PFSK-1 (cell line): ENCODE data around the gene SLC25A26.

Experiments used
- FOXP2 ChIP-seq: optimal IDR thresholded peaks from 2 replicates; pipeline ENCODE3; 2011; ENCODE audit warnings: borderline replicate concordance, control low read depth, inconsistent platforms; ENCODE audit not compliant: insufficient read depth; ENCODE audit errors: extremely low read length, extremely low read depth
- POLR2AphosphoS5 ChIP-seq: IDR thresholded peaks from 2 replicates; pipeline ENCODE4 v1.6.1; 2012; ENCODE audit warnings: low read depth, mild to moderate bottlenecking, control low read depth, low read length, moderate library complexity
- SIN3A ChIP-seq: IDR thresholded peaks from 2 replicates; pipeline ENCODE4 v1.6.1; 2012; ENCODE audit warnings: mild to moderate bottlenecking, low read length, moderate library complexity, borderline replicate concordance; ENCODE audit not compliant: insufficient read depth
- TAF1 ChIP-seq: IDR thresholded peaks from 2 replicates; pipeline ENCODE4 v1.6.1; 2012; ENCODE audit warnings: low read length, control low read depth, borderline replicate concordance; ENCODE audit not compliant: insufficient read depth
- TF ChIP-seq, protein P1 (sequence below), 2 experiments: IDR thresholded peaks; 2 replicates each; pipeline versions ENCODE4 v1.6.1 to v1.8.0; 2011 to 2012; ENCODE audit warnings: low read depth in 2 of 2, low read length in 2 of 2, control low read depth in 1 of 2, inconsistent platforms in 1 of 2, mild to moderate bottlenecking in 1 of 2, moderate library complexity in 1 of 2; ENCODE audit not compliant: insufficient read depth in 1 of 2

Gene SLC25A26

GRCh38 chr3:66366747-66367146 lies 145.9 kb downstream of the SLC25A26 start:
- TF ChIP-seq, protein P1, sequence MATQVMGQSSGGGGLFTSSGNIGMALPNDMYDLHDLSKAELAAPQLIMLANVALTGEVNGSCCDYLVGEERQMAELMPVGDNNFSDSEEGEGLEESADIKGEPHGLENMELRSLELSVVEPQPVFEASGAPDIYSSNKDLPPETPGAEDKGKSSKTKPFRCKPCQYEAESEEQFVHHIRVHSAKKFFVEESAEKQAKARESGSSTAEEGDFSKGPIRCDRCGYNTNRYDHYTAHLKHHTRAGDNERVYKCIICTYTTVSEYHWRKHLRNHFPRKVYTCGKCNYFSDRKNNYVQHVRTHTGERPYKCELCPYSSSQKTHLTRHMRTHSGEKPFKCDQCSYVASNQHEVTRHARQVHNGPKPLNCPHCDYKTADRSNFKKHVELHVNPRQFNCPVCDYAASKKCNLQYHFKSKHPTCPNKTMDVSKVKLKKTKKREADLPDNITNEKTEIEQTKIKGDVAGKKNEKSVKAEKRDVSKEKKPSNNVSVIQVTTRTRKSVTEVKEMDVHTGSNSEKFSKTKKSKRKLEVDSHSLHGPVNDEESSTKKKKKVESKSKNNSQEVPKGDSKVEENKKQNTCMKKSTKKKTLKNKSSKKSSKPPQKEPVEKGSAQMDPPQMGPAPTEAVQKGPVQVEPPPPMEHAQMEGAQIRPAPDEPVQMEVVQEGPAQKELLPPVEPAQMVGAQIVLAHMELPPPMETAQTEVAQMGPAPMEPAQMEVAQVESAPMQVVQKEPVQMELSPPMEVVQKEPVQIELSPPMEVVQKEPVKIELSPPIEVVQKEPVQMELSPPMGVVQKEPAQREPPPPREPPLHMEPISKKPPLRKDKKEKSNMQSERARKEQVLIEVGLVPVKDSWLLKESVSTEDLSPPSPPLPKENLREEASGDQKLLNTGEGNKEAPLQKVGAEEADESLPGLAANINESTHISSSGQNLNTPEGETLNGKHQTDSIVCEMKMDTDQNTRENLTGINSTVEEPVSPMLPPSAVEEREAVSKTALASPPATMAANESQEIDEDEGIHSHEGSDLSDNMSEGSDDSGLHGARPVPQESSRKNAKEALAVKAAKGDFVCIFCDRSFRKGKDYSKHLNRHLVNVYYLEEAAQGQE (IDR thresholded peaks at IDR 0.05; ENCODE audit: insufficient read depth in 1 of 2, low read depth in 2 of 2, low read length in 2 of 2), result no peak
- TF ChIP-seq POLR2AphosphoS5 (no peak), SIN3A (no peak), FOXP2 (no peak), TAF1 (no peak)

- TF ChIP-seq, protein P1 (IDR thresholded peaks at IDR 0.05; ENCODE audit: insufficient read depth in 1 of 2, low read depth in 2 of 2, low read length in 2 of 2), result no peak
- no peak for TF ChIP-seq SIN3A
- TF ChIP-seq FOXP2, result no peak
- no peak for TF ChIP-seq TAF1
- no peak for TF ChIP-seq POLR2AphosphoS5
Observed at GRCh38 chr3:66367979-66368378, 147.2 kb downstream of the SLC25A26 start.

DNA sequence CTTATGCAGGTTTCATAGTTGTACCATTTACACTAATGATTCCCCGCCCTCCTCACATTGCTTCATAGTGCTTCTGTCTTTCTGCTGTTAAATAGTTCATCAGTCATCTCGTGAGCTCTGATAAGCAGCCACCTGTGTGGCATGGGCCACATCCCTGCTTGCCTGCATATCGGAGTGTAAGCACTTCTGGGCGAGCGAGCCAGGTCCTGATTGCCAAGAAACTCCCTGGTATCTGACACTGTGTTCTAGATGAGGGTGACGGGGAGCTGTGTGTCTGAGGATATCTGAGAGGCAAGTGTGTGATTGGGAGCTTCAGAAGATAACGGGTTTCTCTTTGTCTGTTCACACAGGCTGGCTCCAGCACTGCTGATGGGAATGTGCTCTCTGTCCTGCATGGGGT lies 149.4 kb downstream of the SLC25A26 start:
- no peak for TF ChIP-seq SIN3A
- TF ChIP-seq, protein P1 (IDR thresholded peaks at IDR 0.05; ENCODE audit: insufficient read depth in 1 of 2, low read depth in 2 of 2, low read length in 2 of 2), result no peak
- TF ChIP-seq POLR2AphosphoS5, result no peak
- TF ChIP-seq FOXP2, result no peak
- TF ChIP-seq TAF1, result no peak

DNA sequence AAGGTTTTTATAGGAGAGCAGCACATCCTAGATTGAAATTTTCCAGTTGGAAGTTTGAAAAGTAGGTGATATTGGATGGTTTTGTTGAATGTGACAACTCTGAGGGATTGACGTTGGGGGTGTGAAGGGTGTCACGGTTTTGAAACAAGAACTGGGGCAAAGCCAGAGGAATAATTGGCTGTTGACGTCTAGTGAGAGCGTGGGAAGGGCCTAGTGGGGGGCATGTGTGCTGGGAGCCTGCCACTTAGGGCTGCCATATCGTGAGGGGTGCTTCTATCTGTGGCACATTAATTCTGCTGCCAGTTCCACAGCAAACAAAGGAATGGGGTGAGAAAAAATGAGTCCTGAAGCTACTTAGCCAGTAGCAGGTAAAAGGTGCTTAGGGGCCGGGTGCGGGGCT lies 150.6 kb downstream of the SLC25A26 start:
- TF ChIP-seq, protein P1 (IDR thresholded peaks at IDR 0.05; ENCODE audit: insufficient read depth in 1 of 2, low read depth in 2 of 2, low read length in 2 of 2), result no peak
- no peak for TF ChIP-seq TAF1
- TF ChIP-seq POLR2AphosphoS5, result no peak
- TF ChIP-seq FOXP2, result no peak
- no peak for TF ChIP-seq SIN3A
